SK-N-MC (cell line): Measurements from ENCODE around the gene RGS19.

Experiments
- EZH2 ChIP-seq: fragments of 200-600 bp; sonication (generic); IDR thresholded peaks from one replicate; pipeline ENCODE4 v1.6.1; 2017; ENCODE audit warnings: antibody characterized with exemption
- FOXP2 ChIP-seq: optimal IDR thresholded peaks from 2 replicates; pipeline ENCODE3; 2011; ENCODE audit warnings: mild to moderate bottlenecking, moderate library complexity; ENCODE audit not compliant: insufficient read depth; ENCODE audit errors: extremely low read length, control extremely low read depth
- POLR2AphosphoS5 ChIP-seq: IDR thresholded peaks from 2 replicates; pipeline ENCODE4 v1.6.1; 2012; ENCODE audit warnings: mild to moderate bottlenecking, low read depth, low read length, borderline replicate concordance

- TF ChIP-seq EZH2 (no peak), POLR2AphosphoS5 (no peak), FOXP2 (no peak)
Observed at GRCh38 chr20:64035066-64035932, 44.0 kb downstream of the RGS19 start.
